ENCODE results near the gene ACAD8.

Gene ACAD8

GRCh38 chr11:134289167-134289566, 35.8 kb downstream of the ACAD8 start:
- DNase-seq: no peak

GRCh38 chr11:134289789-134290188, 36.4 kb downstream of the ACAD8 start:
- no peak for DNase-seq

GRCh38 chr11:134290646-134291045, 37.3 kb downstream of the ACAD8 start:
- no peak for DNase-seq

- no peak for DNase-seq
Measured at GRCh38 chr11:134291196-134291595, 37.8 kb downstream of the ACAD8 start.

- no peak for DNase-seq
Measured at GRCh38 chr11:134292661-134293060, 39.3 kb downstream of the ACAD8 start.

GRCh38 chr11:134293119-134294113, 40.0 kb downstream of the ACAD8 start:
- no peak for DNase-seq

GRCh38 chr11:134294664-134295063, 41.3 kb downstream of the ACAD8 start:
- DNase-seq: no peak

GRCh38 chr11:134312223-134312622, 58.9 kb downstream of the ACAD8 start:
- DNase-seq: no peak

- no peak for DNase-seq
Measured at GRCh38 chr11:134312807-134313206, 59.4 kb downstream of the ACAD8 start.

- DNase-seq: no peak
Measured at GRCh38 chr11:134313379-134313778, 60.0 kb downstream of the ACAD8 start.

- DNase-seq: no peak
Measured at GRCh38 chr11:134313821-134314607, 60.6 kb downstream of the ACAD8 start.
